K562 (cell line): ENCODE results near the gene HLA-DMB. TPM values are rescaled to one million over a fixed set of nuclear protein-coding genes. Genes with fewer than 3 reads are reported as not detected.

Source experiments
- ATAC-seq: fragments of 200-7000 bp; cut with Tn5 transposase; 3 replicates; pipeline ENCODE4 v1.9.1; 2020; ENCODE audit warnings: moderate library complexity
- BruUV-seq: library from RNA; stranded (reverse); fragments of 400-500 nt; replicated peaks from 2 replicates; lab custom pipeline; 2021; lab: Mats Ljungman, UMichigan
- CTCF ChIA-PET: fragments of 300-600 bp; formaldehyde crosslinking; extraction: SDS; loops from one replicate; lab custom pipeline; 2021; ENCODE audit warnings: low intra/inter-chr PET ratio; lab: Yijun Ruan, JAX
- POLR2A ChIA-PET: fragments of 300-600, 350-650 bp; sonication (Branson Sonifier 250); formaldehyde crosslinking; extraction: SDS; loops from one replicate; lab custom pipeline; 2021; ENCODE audit warnings: antibody characterized with exemption, inconsistent platforms; lab: Yijun Ruan, JAX
- DNase-seq, 4 experiments: peaks; one replicate each; pipeline versions ENCODE4 v3.0.0 to v3.0.0-alpha.2; 2011 to 2018; ENCODE audit warnings: low spot score in 3 of 4, mixed read lengths in 3 of 4; ENCODE audit errors: extremely low read depth in 1 of 4
- FAIRE-seq: peaks from 2 replicates; lab custom pipeline; 2011; peaks lifted over from hg19 to GRCh38; lab: Jason Lieb, UNC
- H2AFZ ChIP-seq: 2 replicates; pipeline ENCODE4 v1.6.0; 2011; ENCODE audit warnings: low read depth, low read length, control low read depth, inconsistent platforms
- H3K27ac ChIP-seq: fragments of 200-600 bp; 3 replicates; pipeline ENCODE4 v1.8.0; 2011; ENCODE audit warnings: low read depth, mild to moderate bottlenecking, control low read depth, inconsistent platforms, low read length, moderate library complexity, mixed read lengths; ENCODE audit errors: extremely low read depth
- H3K27me3 ChIP-seq, 2 experiments: fragments of 300-600 bp in 1 of 2; 2 replicates in 1 of 2; 3 replicates in 1 of 2; pipeline versions ENCODE4 v1.6.0 to v1.8.0; 2011; ENCODE audit warnings: inconsistent platforms in 2 of 2, low read length in 2 of 2, mild to moderate bottlenecking in 1 of 2, mixed read lengths in 1 of 2, moderate library complexity in 1 of 2; ENCODE audit not compliant: control insufficient read depth in 2 of 2, insufficient read depth in 2 of 2
- H3K36me3 ChIP-seq: fragments of 300-600 bp; 3 replicates; pipeline ENCODE4 v1.8.0; 2011; ENCODE audit warnings: mild to moderate bottlenecking, low read length, inconsistent platforms; ENCODE audit not compliant: control insufficient read depth, insufficient read depth
- H3K4me1 ChIP-seq, 2 experiments: fragments of 200-600 bp in 1 of 2; replicated peaks in 1 of 2; 2 replicates in 1 of 2; 3 replicates in 1 of 2; pipeline versions ENCODE4 v1.5.1 to v1.8.0; 2011; ENCODE audit warnings: inconsistent platforms in 2 of 2, low read length in 2 of 2, mild to moderate bottlenecking in 1 of 2, mixed read lengths in 1 of 2, moderate library complexity in 1 of 2; ENCODE audit not compliant: control insufficient read depth in 2 of 2, insufficient read depth in 2 of 2
- H3K4me2 ChIP-seq: 2 replicates; pipeline ENCODE4 v1.6.1; 2011; ENCODE audit warnings: low read length, control low read depth, inconsistent platforms, mixed read lengths; ENCODE audit not compliant: insufficient read depth
- H3K4me3 ChIP-seq: fragments of 200-600 bp; sonication (generic), shearing (Covaris generic); 2 replicates; pipeline ENCODE4 v1.5.1; 2016; ENCODE audit warnings: control low read depth, inconsistent platforms
- H3K79me2 ChIP-seq: fragments of 200-600 bp; 3 replicates; pipeline ENCODE4 v1.8.0; 2011; ENCODE audit warnings: low read length, inconsistent platforms; ENCODE audit not compliant: control insufficient read depth, insufficient read depth
- H3K9ac ChIP-seq, 2 experiments: 2 replicates each; pipeline versions ENCODE4 v1.6.0 to v1.6.1; 2011; ENCODE audit warnings: low read depth in 2 of 2, low read length in 2 of 2, control low read depth in 1 of 2, inconsistent platforms in 1 of 2, mild to moderate bottlenecking in 1 of 2, mixed read lengths in 1 of 2; ENCODE audit not compliant: insufficient read depth in 1 of 2
- H3K9me1 ChIP-seq: one replicate; pipeline ENCODE4 v1.6.0; 2011; ENCODE audit warnings: inconsistent platforms, mild to moderate bottlenecking, low read length, moderate library complexity; ENCODE audit not compliant: control insufficient read depth, insufficient read depth
- H3K9me3 ChIP-seq: replicated peaks from 2 replicates; pipeline ENCODE4 v1.5.1; 2011; ENCODE audit warnings: low read depth, low read length, inconsistent platforms; ENCODE audit not compliant: control insufficient read depth, insufficient read depth
- H4K20me1 ChIP-seq: replicated peaks from 2 replicates; pipeline ENCODE4 v1.6.1; 2011; ENCODE audit warnings: low read length, inconsistent platforms, mixed read lengths; ENCODE audit not compliant: control insufficient read depth, insufficient read depth
- ETS1 ChIP-seq: conservative IDR thresholded peaks from 2 replicates; pipeline ENCODE4 v1.6.1; 2011; ENCODE audit warnings: low read depth, mild to moderate bottlenecking, low read length; ENCODE audit not compliant: control insufficient read depth
- HMBOX1 ChIP-seq: sonication (generic); IDR thresholded peaks from 2 replicates; pipeline ENCODE4 v1.6.1; 2016
- SMAD1 ChIP-seq: fragments of 150-350 bp; IDR thresholded peaks from 2 replicates; pipeline ENCODE4 v1.6.1; 2014; ENCODE audit warnings: low read length, low read depth; ENCODE audit not compliant: partially characterized antibody
- SRSF7 ChIP-seq: fragments of 200-400 bp; formaldehyde crosslinking; optimal IDR thresholded peaks from 2 replicates; pipeline ENCODE3; 2017; ENCODE audit warnings: mild to moderate bottlenecking, low read depth, low read length
- TAF15 ChIP-seq: fragments of 200-400 bp; formaldehyde crosslinking; IDR thresholded peaks from 2 replicates; pipeline ENCODE4 v1.6.1; 2017; ENCODE audit warnings: mild to moderate bottlenecking, low read depth, low read length, moderate library complexity
- ZKSCAN3 ChIP-seq: fragments of 250-450 bp; sonication (Bioruptor Pico); IDR thresholded peaks from 2 replicates; pipeline ENCODE4 v1.4.0; 2020
- ZNF655 ChIP-seq: fragments of 250-450 bp; sonication (Bioruptor Pico); IDR thresholded peaks from 2 replicates; pipeline ENCODE4 v1.5.0; 2021
- WGBS: fragments of 100-300 bp; shearing (Covaris generic); methylation state at CpG from one replicate; pipeline ENCODE4 v1.1.6; 2016; ENCODE audit warnings: low coverage, mixed read lengths; ENCODE audit not compliant: insufficient coverage; ENCODE audit errors: missing lambda C conversion rate; 5-methylcytosine and 5-hydroxymethylcytosine counted together
- in situ Hi-C: fragments of 300-500 bp; cut with MboI; formaldehyde crosslinking; loops from 4 replicates; pipeline ENCODE4 v1.15.0; 2018; ENCODE audit warnings: inconsistent platforms, mixed read lengths
- intact Hi-C: fragments of 100-400 bp; cut with micrococcal nuclease; formaldehyde crosslinking; loops from 2 replicates; pipeline ENCODE4 v1.14.2; 2022
- polyA plus RNA-seq, 8 experiments: library from polyadenylated mRNA; depleted of rRNA in 4 of 8; stranded (reverse) in 5 of 8; unstranded in 3 of 8; fragments of >200 nt; fragmentation: Nextera tagmentation in 2 of 8; fragmentation: Illumina TruSeq in 1 of 8; extraction: Ambion mirVana in 2 of 8; extraction: Trizol in 1 of 8; gene quantifications; 2 replicates each; pipeline versions ENCODE4 v1.2.1 to v1.2.3, GENCODE V29; 2011 to 2014; ENCODE audit warnings: inconsistent platforms in 1 of 8, missing spikeins in 1 of 8
- total RNA-seq, 7 experiments: library from RNA; depleted of rRNA in 6 of 7; stranded (reverse); fragments of >200 nt in 6 of 7; fragmentation: Illumina TruSeq in 2 of 7; extraction: Trizol in 2 of 7; gene quantifications; 2 replicates each; pipeline versions ENCODE4 v1.2.1 to v1.2.3, GENCODE V29; 2011 to 2021; ENCODE audit warnings: low replicate concordance in 1 of 7
- TF ChIP-seq, protein P1 (sequence below): fragments of 450-650 bp; formaldehyde crosslinking; IDR thresholded peaks from 2 replicates; pipeline ENCODE4 v1.4.0; 2020; ENCODE audit warnings: mild to moderate bottlenecking
- TF ChIP-seq, protein P2 (sequence below): sonication (generic); formaldehyde crosslinking; IDR thresholded peaks from 2 replicates; pipeline ENCODE4 v1.8.0; 2022; ENCODE audit warnings: mild to moderate bottlenecking, missing genetic modification reagents
- TF ChIP-seq, protein P3 (sequence below): fragments of 450-650 bp; IDR thresholded peaks from 2 replicates; pipeline ENCODE4 v1.6.1; 2017; ENCODE audit warnings: antibody characterized with exemption, mild to moderate bottlenecking

HLA-DMB gene
- total and polyA plus RNA-seq, 9 of the 15 experiments (the other 6 are each of a cell fraction or from before 2014, with no cell fraction given), result 0.38 TPM; not detected in 8

- no peak overlapping the region for H3K4me3 ChIP-seq
- intact Hi-C loops (no loop called here), in situ Hi-C loops (loop anchor here (10.0 kb wide), 1 partner anchor 54 kb away; no protein-coding TSS in a partner anchor)
- H4K20me1 ChIP-seq, result no peaks in the 10 kb centered on the region
- DNase-seq (no peak), FAIRE-seq (no peak), ATAC-seq (no peak)
- no peak overlapping the region for H2AFZ ChIP-seq
- WGBS, result 4% methylated on average over 1 of the region's 1 CpG
- no peaks in the 10 kb centered on the region for H3K79me2 ChIP-seq
- no peaks in the 10 kb centered on the region for H3K4me1 ChIP-seq
- no peaks in the 10 kb centered on the region for H3K36me3 ChIP-seq
- peaks cover 4 to 16% of the 10 kb centered on the region in 2 experiments; a peak in 4 of 5 replicates for H3K27me3 ChIP-seq
- ChIA-PET POLR2A (interaction anchor here (1.4 to 3.3 kb wide), 3 partner anchors 11 to 43 kb away, joined by 3 to 65 read pairs (median 5); no protein-coding TSS in a partner anchor), CTCF (interaction anchor here (0.7 to 0.8 kb wide), 2 partner anchors 35 to 54 kb away, joined by 3 read pairs; no protein-coding TSS in a partner anchor)
- no peak overlapping the region for H3K9ac ChIP-seq
- H3K9me3 ChIP-seq, result no peaks in the 10 kb centered on the region
- no TSS peak for BruUV-seq
- H3K9me1 ChIP-seq, result no peaks in the 10 kb centered on the region
- no peak overlapping the region for H3K27ac ChIP-seq
- H3K4me2 ChIP-seq, result no peak overlapping the region
- TF ChIP-seq TAF15, result no peak
- TF ChIP-seq, protein P1, sequence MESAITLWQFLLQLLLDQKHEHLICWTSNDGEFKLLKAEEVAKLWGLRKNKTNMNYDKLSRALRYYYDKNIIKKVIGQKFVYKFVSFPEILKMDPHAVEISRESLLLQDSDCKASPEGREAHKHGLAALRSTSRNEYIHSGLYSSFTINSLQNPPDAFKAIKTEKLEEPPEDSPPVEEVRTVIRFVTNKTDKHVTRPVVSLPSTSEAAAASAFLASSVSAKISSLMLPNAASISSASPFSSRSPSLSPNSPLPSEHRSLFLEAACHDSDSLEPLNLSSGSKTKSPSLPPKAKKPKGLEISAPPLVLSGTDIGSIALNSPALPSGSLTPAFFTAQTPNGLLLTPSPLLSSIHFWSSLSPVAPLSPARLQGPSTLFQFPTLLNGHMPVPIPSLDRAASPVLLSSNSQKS (CRISPR knock-in tag), result no peak
- no peak for TF ChIP-seq SRSF7
- TF ChIP-seq ZKSCAN3 (CRISPR knock-in tag), result no peak
- TF ChIP-seq, protein P2, sequence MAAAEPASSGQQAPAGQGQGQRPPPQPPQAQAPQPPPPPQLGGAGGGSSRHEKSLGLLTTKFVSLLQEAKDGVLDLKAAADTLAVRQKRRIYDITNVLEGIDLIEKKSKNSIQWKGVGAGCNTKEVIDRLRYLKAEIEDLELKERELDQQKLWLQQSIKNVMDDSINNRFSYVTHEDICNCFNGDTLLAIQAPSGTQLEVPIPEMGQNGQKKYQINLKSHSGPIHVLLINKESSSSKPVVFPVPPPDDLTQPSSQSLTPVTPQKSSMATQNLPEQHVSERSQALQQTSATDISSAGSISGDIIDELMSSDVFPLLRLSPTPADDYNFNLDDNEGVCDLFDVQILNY (CRISPR knock-in tag), result no peak
- TF ChIP-seq HMBOX1, result no peak
- TF ChIP-seq, protein P3, sequence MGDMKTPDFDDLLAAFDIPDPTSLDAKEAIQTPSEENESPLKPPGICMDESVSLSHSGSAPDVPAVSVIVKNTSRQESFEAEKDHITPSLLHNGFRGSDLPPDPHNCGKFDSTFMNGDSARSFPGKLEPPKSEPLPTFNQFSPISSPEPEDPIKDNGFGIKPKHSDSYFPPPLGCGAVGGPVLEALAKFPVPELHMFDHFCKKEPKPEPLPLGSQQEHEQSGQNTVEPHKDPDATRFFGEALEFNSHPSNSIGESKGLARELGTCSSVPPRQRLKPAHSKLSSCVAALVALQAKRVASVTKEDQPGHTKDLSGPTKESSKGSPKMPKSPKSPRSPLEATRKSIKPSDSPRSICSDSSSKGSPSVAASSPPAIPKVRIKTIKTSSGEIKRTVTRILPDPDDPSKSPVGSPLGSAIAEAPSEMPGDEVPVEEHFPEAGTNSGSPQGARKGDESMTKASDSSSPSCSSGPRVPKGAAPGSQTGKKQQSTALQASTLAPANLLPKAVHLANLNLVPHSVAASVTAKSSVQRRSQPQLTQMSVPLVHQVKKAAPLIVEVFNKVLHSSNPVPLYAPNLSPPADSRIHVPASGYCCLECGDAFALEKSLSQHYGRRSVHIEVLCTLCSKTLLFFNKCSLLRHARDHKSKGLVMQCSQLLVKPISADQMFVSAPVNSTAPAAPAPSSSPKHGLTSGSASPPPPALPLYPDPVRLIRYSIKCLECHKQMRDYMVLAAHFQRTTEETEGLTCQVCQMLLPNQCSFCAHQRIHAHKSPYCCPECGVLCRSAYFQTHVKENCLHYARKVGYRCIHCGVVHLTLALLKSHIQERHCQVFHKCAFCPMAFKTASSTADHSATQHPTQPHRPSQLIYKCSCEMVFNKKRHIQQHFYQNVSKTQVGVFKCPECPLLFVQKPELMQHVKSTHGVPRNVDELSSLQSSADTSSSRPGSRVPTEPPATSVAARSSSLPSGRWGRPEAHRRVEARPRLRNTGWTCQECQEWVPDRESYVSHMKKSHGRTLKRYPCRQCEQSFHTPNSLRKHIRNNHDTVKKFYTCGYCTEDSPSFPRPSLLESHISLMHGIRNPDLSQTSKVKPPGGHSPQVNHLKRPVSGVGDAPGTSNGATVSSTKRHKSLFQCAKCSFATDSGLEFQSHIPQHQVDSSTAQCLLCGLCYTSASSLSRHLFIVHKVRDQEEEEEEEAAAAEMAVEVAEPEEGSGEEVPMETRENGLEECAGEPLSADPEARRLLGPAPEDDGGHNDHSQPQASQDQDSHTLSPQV, result no peak
- no peak for TF ChIP-seq ZNF655 (CRISPR knock-in tag)
- no peak for TF ChIP-seq SMAD1
- TF ChIP-seq ETS1, result no peak
Observed at GRCh38 chr6:32931211-32931610, 9.6 kb downstream of the HLA-DMB start.
